Large intestine (tissue), 12 donors: Measurements from ENCODE around the gene ORAI3. TPM values are rescaled to one million over a fixed set of nuclear protein-coding genes. Genes with fewer than 3 reads are reported as not detected.
A peak's percentile ranks its signal among the peaks of the same experiment; 100 is the strongest.

Experiments used
- DNase-seq, 2 donors: peaks; one replicate each; pipeline versions ENCODE4 v3.0.0 to v3.0.0-alpha.2; 2013
- H3K27ac ChIP-seq: one replicate; pipeline ENCODE4 v1.5.1; 2013; ENCODE audit warnings: low read length
- H3K27me3 ChIP-seq: 2 replicates; pipeline ENCODE4 v1.6.1; 2013; ENCODE audit warnings: low read length; ENCODE audit not compliant: control insufficient read depth, insufficient read depth
- H3K36me3 ChIP-seq: 2 replicates; pipeline ENCODE4 v1.6.1; 2013; ENCODE audit warnings: low read length; ENCODE audit not compliant: control insufficient read depth, insufficient read depth
- H3K4me1 ChIP-seq: one replicate; pipeline ENCODE4 v1.6.1; 2013; ENCODE audit warnings: low read length; ENCODE audit not compliant: control insufficient read depth, insufficient read depth
- H3K4me3 ChIP-seq: one replicate; pipeline ENCODE4 v1.5.1; 2013; ENCODE audit warnings: low read length
- H3K9me3 ChIP-seq: one replicate; pipeline ENCODE4 v1.6.1; 2013; ENCODE audit warnings: mild to moderate bottlenecking, low read depth, low read length, moderate library complexity; ENCODE audit not compliant: control insufficient read depth
- WGBS: methylation state at CpG from one replicate; pipeline ENCODE4 v1.1.5; 2013; ENCODE audit warnings: low lambda C conversion rate; ENCODE audit not compliant: insufficient coverage; 5-methylcytosine and 5-hydroxymethylcytosine counted together
- long read RNA-seq, 11 donors: transcript quantifications; one replicate each; lab custom pipeline, GENCODE V29; 2026
- polyA plus RNA-seq: library from polyadenylated mRNA; unstranded; fragments of 120-200 nt; gene quantifications from one replicate; pipeline ENCODE4 v1.2.1, GENCODE V29; 2013

Gene ORAI3
- 24.5 TPM for polyA plus RNA-seq
- long read RNA-seq, donor 1, transcript ORAI3-201 (2 exons, 2,206 nt): major isoform, 10 of 14 reads
- long read RNA-seq, donor 1, partial matches to known transcripts: 0 of 14 reads
- long read RNA-seq, donor 1, other reads (novel, unspliced or antisense): 0 of 14 reads
- long read RNA-seq, donor 2, transcript ORAI3-201 (2 exons, 2,206 nt): major isoform, 16 of 20 reads
- long read RNA-seq, donor 2, partial matches to known transcripts: 0 of 20 reads
- long read RNA-seq, donor 2, other reads (novel, unspliced or antisense): 0 of 20 reads
- long read RNA-seq, donor 3: 0 reads
- long read RNA-seq, donor 4, partial matches to known transcripts: 0 of 1 reads
- long read RNA-seq, donor 4, other reads (novel, unspliced or antisense): 0 of 1 reads
- long read RNA-seq, donor 5, transcript ORAI3-201 (2 exons, 2,206 nt): major isoform, 7 of 8 reads
- long read RNA-seq, donor 5, partial matches to known transcripts: 0 of 8 reads
- long read RNA-seq, donor 5, other reads (novel, unspliced or antisense): 0 of 8 reads
- long read RNA-seq, donor 6, transcript ORAI3-201 (2 exons, 2,206 nt): major isoform, 12 of 14 reads
- long read RNA-seq, donor 6, partial matches to known transcripts: 0 of 14 reads
- long read RNA-seq, donor 6, other reads (novel, unspliced or antisense): 0 of 14 reads
- long read RNA-seq, donor 7, partial matches to known transcripts: 0 of 4 reads
- long read RNA-seq, donor 7, other reads (novel, unspliced or antisense): 0 of 4 reads
- long read RNA-seq, donor 8, transcript ORAI3-201 (2 exons, 2,206 nt): major isoform, 18 of 22 reads
- long read RNA-seq, donor 8, partial matches to known transcripts: 0 of 22 reads
- long read RNA-seq, donor 8, other reads (novel, unspliced or antisense): 0 of 22 reads
- long read RNA-seq, donor 9, transcript ORAI3-202 (2 exons, 628 nt): minor isoform, 5 of 15 reads
- long read RNA-seq, donor 9, transcript ORAI3-201 (2 exons, 2,206 nt): major isoform, 10 of 15 reads
- long read RNA-seq, donor 9, partial matches to known transcripts: 0 of 15 reads
- long read RNA-seq, donor 9, other reads (novel, unspliced or antisense): 0 of 15 reads
- long read RNA-seq, donor 10, transcript ORAI3-201 (2 exons, 2,206 nt): major isoform, 13 of 17 reads
- long read RNA-seq, donor 10, partial matches to known transcripts: 0 of 17 reads
- long read RNA-seq, donor 10, other reads (novel, unspliced or antisense): 0 of 17 reads
- long read RNA-seq, donor 11, transcript ORAI3-201 (2 exons, 2,206 nt): major isoform, 13 of 15 reads
- long read RNA-seq, donor 11, partial matches to known transcripts: 0 of 15 reads
- long read RNA-seq, donor 11, other reads (novel, unspliced or antisense): 0 of 15 reads

DNA sequence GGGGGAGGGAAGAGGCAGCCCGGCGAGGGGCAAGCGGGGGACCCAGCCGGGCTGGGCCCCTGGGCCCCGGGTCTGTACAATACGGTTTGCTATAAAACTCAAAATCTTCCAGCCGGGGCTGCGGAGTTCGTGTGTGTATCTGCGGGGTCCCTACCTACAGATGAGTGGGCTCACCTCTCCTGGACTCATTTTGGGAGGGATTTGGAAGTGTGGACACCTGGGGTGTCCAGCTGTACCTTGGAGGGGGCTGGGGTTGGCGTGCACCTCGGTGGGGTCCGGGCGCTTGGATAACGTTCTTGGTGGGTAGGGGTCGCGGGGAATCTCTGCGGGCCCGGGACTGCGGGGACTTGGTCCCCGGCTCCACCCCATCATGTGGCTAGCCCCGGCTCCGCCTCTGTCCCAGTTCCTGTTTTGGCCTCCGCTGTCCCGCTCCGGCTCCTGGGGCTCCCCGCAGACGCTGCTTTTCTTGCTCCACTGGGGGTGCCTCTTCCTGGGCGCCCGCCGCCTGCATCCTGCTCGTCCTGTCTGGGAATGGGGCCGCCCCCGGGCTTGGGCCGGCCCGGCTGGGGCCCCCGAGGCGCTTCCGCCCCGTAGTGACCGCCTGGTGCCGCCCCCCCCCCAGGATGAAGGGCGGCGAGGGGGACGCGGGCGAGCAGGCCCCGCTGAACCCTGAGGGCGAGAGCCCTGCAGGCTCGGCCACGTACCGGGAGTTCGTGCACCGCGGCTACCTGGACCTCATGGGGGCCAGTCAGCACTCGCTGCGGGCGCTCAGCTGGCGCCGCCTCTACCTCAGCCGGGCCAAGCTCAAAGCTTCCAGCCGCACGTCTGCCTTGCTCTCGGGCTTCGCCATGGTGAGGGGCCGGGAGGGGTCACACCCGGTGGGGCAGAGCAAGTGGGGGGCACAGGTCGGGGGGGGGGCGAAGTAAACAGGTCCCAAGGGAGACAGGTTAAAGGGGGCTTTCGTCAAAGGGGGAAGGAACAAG lies at the start of gene ORAI3:
ORAI3 (plus strand) TSS at position 402 of the 983 bp plus-strand sequence; CDS start at position 624, 222 bp downstream.
- Histone ChIP-seq H3K36me3 (peaks cover 27% of the 10 kb centered on the region), H3K27ac (peak within 1 kb of the TSS; percentile 81), H3K4me1 (peaks cover 25% of the 10 kb centered on the region), H3K4me3 (peak within 1 kb of the TSS; percentile 63), H3K9me3 (no peaks in the 10 kb centered on the region), H3K27me3 (no peaks in the 10 kb centered on the region)
- WGBS: no CpG with 5 or more reads among the region's 70 CpGs
- peak; percentile 55 to 79 for DNase-seq

DNA sequence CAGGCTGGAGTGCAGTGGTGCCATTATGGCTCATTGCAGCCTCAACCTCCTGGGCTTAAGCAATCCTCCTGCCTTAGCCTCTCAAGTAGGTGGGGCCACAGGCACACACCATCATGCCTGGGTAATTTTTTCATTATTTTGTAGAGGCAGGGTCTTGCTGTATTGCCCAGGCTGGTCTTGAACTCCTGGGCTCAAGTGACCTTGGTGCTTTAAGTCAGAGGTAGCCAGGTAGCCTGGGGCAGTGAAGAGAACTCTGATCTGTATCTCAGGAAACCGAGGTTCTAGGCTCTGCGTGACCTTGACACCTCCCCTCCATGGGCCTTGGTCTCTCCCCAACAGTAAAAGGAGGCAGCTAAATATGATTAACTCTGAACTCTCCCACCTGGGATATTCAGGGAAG lies 49.1 kb upstream of the ORAI3 start:
- Histone ChIP-seq H3K4me1 (peaks cover 28% of the 10 kb centered on the region), H3K4me3 (no peak overlapping the region), H3K27ac (no peak overlapping the region), H3K27me3 (no peaks in the 10 kb centered on the region), H3K9me3 (no peaks in the 10 kb centered on the region), H3K36me3 (no peaks in the 10 kb centered on the region)
- WGBS: no CpG with 5 or more reads among the region's 2 CpGs
- no peak for DNase-seq

DNA sequence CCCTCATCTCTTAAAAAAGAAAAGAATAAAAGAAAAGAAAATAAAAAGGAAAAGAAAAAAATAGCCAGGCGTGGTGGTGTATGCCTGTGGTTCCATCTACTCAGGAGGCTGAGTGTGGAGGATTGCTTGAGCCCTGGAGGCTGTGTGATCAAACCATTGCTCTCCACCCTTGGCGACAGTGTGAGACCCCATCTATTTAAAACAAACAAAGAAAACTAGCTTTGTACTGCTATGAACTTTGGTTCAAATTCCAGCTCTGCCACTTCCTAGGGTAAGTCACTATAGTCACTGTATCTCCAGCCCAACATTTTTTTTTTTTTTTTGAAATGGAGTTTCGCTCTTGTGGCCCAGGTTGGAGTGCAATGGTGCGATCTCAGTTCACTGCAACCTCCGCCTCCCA lies 48.3 kb upstream of the ORAI3 start:
- no peak overlapping the region for H3K27ac ChIP-seq
- H3K36me3 ChIP-seq: no peaks in the 10 kb centered on the region
- no CpG with 5 or more reads among the region's 5 CpGs for WGBS
- H3K4me1 ChIP-seq: peaks cover 25% of the 10 kb centered on the region
- DNase-seq: no peak
- H3K9me3 ChIP-seq: no peaks in the 10 kb centered on the region
- no peak overlapping the region for H3K4me3 ChIP-seq
- H3K27me3 ChIP-seq: no peaks in the 10 kb centered on the region

DNA sequence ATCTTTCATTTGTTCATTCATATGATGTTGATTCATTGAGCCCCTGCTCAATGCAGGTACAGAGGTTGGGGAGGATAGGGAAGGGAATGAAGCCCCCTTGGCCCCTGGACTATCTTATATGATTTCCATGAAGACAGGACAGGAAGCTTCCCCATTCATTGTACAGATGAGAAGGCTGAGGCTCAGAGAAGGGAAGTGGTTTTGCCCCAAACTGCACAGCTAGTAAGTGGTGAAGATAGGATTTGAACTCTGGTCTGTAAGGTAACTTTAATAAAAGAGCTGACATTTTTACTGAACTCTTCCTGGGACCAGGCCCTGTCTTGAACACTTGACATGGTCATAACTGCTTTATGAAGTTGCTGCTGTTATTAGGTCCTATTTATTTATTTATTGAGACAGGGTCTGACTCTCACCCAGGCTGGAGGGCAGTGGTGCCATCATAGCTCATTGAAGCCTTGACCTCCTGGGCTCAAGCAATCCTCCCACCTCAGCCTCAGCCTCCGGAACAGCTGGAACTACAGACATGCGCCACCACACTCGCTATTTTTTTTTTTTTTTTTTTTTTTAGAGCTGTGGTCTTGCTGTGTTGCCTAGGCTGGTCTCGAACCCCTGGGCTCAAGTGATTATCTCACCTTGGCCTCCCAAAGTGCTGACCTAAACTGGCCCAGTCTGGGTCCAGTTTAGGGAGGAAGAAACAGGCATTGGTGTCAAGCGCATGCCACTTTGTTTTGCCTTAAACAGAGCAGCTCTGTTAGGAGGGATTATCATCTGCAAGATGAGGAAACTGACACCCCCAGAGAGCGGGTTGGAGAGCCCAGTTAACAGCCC lies 47.5 kb upstream of the ORAI3 start:
- WGBS: no CpG with 5 or more reads among the region's 6 CpGs
- H3K27ac ChIP-seq: peak overlapping the region; percentile 42
- H3K4me3 ChIP-seq: peak overlapping the region; percentile 40
- H3K27me3 ChIP-seq: no peaks in the 10 kb centered on the region
- H3K9me3 ChIP-seq: no peaks in the 10 kb centered on the region
- H3K36me3 ChIP-seq: no peaks in the 10 kb centered on the region
- peaks cover 17% of the 10 kb centered on the region for H3K4me1 ChIP-seq
- no peak for DNase-seq

DNA sequence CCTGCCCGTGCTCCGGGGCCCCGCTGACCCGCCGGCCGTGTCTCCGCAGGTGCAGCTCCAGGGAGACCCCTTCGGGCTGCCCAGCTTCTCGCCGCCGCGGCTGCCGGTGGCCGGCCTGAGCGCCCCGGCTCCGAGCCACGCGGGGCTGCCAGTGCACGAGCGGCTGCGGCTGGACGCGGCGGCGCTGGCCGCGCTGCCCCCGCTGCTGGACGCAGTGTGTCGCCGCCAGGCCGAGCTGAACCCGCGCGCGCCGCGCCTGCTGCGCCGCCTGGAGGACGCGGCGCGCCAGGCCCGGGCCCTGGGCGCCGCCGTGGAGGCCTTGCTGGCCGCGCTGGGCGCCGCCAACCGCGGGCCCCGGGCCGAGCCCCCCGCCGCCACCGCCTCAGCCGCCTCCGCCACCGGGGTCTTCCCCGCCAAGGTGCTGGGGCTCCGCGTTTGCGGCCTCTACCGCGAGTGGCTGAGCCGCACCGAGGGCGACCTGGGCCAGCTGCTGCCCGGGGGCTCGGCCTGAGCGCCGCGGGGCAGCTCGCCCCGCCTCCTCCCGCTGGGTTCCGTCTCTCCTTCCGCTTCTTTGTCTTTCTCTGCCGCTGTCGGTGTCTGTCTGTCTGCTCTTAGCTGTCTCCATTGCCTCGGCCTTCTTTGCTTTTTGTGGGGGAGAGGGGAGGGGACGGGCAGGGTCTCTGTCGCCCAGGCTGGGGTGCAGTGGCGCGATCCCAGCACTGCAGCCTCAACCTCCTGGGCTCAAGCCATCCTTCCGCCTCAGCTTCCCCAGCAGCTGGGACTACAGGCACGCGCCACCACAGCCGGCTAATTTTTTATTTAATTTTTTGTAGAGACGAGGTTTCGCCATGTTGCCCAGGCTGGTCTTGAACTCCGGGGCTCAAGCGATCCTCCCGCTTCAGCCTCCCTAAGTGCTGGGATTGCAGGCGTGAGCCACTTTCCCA lies 46.6 kb upstream of the ORAI3 start:
- DNase-seq: peak; percentile 48 to 83
- no peaks in the 10 kb centered on the region for H3K27me3 ChIP-seq
- H3K4me3 ChIP-seq: peak overlapping the region; percentile 44
- WGBS: no CpG with 5 or more reads among the region's 99 CpGs
- peaks cover 13% of the 10 kb centered on the region for H3K4me1 ChIP-seq
- no peaks in the 10 kb centered on the region for H3K36me3 ChIP-seq
- peak overlapping the region; percentile 69 for H3K27ac ChIP-seq
- no peaks in the 10 kb centered on the region for H3K9me3 ChIP-seq

- H3K4me1 ChIP-seq: peaks cover 11% of the 10 kb centered on the region
- no peaks in the 10 kb centered on the region for H3K9me3 ChIP-seq
- H3K36me3 ChIP-seq: no peaks in the 10 kb centered on the region
- no CpG with 5 or more reads among the region's 4 CpGs for WGBS
- H3K27me3 ChIP-seq: no peaks in the 10 kb centered on the region
- no peak overlapping the region for H3K4me3 ChIP-seq
- no peak overlapping the region for H3K27ac ChIP-seq
- no peak for DNase-seq
Measured at GRCh38 chr16:30903002-30903401, 45.9 kb upstream of the ORAI3 start.

DNA sequence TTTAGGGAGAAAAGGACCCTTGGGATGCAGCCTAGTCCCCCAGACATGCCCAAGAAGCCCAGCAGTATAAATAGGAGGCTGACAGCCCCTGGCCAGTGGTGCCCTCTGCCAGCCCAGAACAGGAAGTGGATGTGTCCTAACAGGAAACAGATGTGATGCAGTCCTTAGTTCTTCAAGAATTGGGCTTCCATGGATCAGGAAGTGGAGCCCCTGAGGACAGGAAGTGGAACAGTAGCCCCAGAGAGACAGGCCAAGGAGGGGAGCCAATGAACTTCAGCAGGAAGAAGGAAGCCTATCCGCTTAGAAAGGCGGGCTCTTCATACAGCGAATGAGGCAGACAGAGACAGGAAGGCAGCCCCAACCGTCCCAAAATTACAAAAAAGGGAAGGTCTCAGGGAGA lies 45.3 kb upstream of the ORAI3 start:
- peak overlapping the region; percentile 13 for H3K27ac ChIP-seq
- H3K36me3 ChIP-seq: no peaks in the 10 kb centered on the region
- H3K9me3 ChIP-seq: no peaks in the 10 kb centered on the region
- H3K4me1 ChIP-seq: peaks cover 11% of the 10 kb centered on the region
- no peak overlapping the region for H3K4me3 ChIP-seq
- no peak for DNase-seq
- WGBS: no CpG with 5 or more reads among the region's 4 CpGs
- H3K27me3 ChIP-seq: no peaks in the 10 kb centered on the region

GRCh38 chr16:30904114-30904780 lies 44.6 kb upstream of the ORAI3 start:
- no peaks in the 10 kb centered on the region for H3K9me3 ChIP-seq
- no peak overlapping the region for H3K4me3 ChIP-seq
- H3K36me3 ChIP-seq: no peaks in the 10 kb centered on the region
- H3K27ac ChIP-seq: peak overlapping the region; percentile 13
- H3K27me3 ChIP-seq: no peaks in the 10 kb centered on the region
- WGBS: no CpG with 5 or more reads among the region's 19 CpGs
- DNase-seq: no peak
- H3K4me1 ChIP-seq: peaks cover 11% of the 10 kb centered on the region
